GM18861 (cell line): ENCODE data around the gene PLEKHG7.

Experiments used
- ATAC-seq: cut with Tn5 transposase; IDR thresholded peaks from one replicate; pipeline ENCODE4 v1.9.1; 2021; ENCODE audit not compliant: unreplicated experiment

The PLEKHG7 gene

DNA sequence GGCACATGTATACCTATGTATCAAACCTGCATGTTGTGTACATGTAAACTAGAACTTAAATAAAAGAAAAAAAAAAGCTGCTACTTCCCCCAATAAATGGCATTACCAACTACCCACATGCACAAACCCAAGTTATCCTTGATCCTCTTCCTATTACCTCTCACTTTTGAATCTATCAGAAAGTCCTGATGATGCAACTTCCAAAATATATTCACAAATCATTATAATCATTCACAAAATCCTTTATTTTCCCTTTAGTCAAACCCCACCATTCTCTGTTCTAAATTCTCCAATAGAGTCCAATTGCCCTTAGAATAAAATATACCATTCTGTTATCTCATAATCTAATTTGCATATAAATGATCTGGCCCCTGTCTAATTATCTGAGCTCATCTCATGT is 92.0 kb downstream of the PLEKHG7 start:
- ATAC-seq: no peak

- no peak for ATAC-seq
Observed at GRCh38 chr12:92796650-92797049, 93.9 kb downstream of the PLEKHG7 start.

GRCh38 chr12:92802906-92803305 is 100.1 kb downstream of the PLEKHG7 start:
- no peak for ATAC-seq

DNA sequence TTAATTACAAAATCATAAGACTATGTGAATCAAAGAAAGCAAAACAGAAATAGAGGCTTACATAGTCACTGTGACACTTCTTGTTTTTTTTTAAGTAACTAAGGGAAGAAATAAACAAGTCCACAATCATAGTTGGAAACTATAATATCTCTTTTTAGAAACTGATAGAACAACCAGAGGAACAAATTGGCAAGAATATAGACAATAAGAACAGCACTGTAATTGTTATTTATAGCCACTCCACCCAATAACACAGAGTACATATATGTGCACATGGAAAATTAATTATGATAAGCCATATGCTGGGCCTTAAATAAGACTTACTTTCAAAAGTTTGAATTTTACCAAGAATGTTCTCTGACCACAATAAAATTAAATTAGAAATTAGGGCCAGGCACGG is 101.1 kb downstream of the PLEKHG7 start:
- ATAC-seq: no peak

- no peak for ATAC-seq
Observed at GRCh38 chr12:92810370-92810769, 107.6 kb downstream of the PLEKHG7 start.

- no peak for ATAC-seq
Observed at GRCh38 chr12:92814584-92814983, 111.8 kb downstream of the PLEKHG7 start.

DNA sequence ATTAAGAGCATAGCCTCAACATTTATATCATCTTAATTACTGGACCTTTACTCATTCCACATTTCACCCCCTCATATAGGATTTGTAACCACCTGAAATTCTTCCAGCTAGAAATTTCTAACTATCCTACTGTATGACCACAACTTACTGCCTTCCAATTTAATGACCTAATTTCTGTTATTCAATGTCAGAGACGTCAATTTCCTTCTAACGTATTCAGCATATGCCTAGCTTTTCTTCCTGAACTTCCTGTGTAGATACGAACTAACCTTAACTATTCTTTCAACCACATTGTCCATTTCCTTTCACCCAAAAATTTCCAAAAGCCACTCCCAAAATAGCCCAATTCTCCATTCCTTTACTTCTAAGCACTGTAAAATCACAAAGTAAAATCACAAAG is 118.4 kb downstream of the PLEKHG7 start:
- ATAC-seq: no peak
